ENCODE measurements around the gene SACS. TPM values are rescaled to one million over a fixed set of nuclear protein-coding genes. Genes with fewer than 3 reads are reported as not detected.
A peak's percentile ranks its signal among the peaks of the same experiment; 100 is the strongest.

SACS gene
- total RNA-seq, 1 experiment from 2014 or later, result 33.4 TPM

DNA sequence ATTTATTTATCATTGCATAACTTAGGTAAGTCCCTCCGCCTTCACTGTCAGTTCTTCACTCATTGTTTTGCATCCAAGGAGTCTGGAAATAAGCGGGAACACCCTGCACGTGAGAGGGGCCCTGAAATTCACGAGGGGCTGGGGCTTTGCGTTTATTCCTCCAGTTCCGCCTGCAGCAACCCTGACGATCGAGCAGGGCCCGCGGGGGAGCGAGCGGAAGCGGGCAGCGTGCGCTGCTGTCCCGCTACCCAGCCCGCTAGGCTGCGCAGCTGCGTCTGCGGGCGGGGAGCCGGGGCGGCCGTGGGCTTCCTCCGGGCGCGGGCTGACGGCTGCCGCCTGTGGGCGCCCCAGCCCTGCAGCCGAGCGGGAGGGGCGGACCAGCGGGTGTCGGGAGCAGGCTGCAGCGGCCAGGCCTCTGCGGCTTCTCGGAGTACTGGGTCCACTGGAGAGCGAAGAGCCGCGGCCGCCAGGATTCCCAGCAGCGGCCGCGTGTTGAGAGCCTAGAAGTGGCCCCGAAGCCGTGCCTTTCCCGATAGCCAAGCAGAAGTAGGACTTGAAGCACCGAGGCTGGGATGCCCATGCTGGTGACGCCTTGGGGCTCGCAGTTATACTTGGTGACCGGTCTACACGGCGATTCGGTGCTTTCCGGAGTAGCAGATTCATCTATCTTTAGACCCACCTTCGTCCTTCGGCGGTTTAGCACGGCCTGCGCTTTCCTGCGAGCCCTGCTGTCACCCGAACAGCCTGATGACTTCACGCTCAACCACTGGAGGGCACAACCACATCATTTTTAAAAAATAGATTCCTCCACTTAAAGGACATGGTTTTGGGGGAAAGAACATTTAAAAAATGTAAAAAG, 32.9 kb upstream of the SACS start (continued):
- TF ChIP-seq SP1 (IDR thresholded peaks at IDR 0.05; ENCODE audit: low read depth), result no peak
- TF ChIP-seq TCF7L2 (IDR thresholded peaks at IDR 0.05; ENCODE audit: borderline replicate concordance, extremely low read depth, insufficient read depth, insufficient read length), result no peak
- peak; percentile 61 for TF ChIP-seq RAD21 (IDR thresholded peaks at IDR 0.05; ENCODE audit: low read depth)
- TF ChIP-seq EZH2phosphoT487 (IDR thresholded peaks at IDR 0.05; ENCODE audit: borderline replicate concordance), result no peak

DNA sequence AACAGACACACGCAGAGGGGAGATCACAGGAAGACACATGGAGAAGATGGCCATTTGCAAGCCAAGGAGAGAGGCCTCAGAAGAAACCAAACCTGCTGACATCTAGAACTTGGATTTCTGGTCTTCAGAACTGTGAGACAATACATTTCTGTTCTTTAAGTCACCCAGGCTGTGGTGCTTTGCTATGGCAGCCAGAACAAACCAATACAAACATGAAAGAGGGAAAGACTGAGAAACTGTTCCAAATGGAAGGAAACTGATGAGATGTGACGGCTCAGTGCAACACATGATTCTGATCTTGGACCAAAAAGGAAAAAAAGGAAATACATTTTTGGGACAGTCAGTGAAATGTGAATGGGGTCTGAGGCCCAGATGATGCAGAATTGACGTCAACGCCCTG, 30.2 kb upstream of the SACS start:
- Histone ChIP-seq H4K20me1 (ENCODE audit: insufficient read depth) (no peaks in the 10 kb centered on the region), H3K79me2 (ENCODE audit: insufficient read depth, low read length) (no peaks in the 10 kb centered on the region), H3K4me3 (replicated peaks in 1 of 2; ENCODE audit: low read depth in 1 of 2, low read length in 2 of 2) (no peak overlapping the region), H3K4me2 (ENCODE audit: low read length) (no peak overlapping the region), H3K36me3 (ENCODE audit: control insufficient read depth in 1 of 2, insufficient read depth in 2 of 2, low read length in 2 of 2) (no peaks in the 10 kb centered on the region), H3K9me3 (ENCODE audit: control insufficient read depth in 1 of 2, insufficient read depth in 1 of 2, low read depth in 1 of 2, low read length in 2 of 2) (no peaks in the 10 kb centered on the region), H3K4me1 (ENCODE audit: control insufficient read depth in 1 of 2, insufficient read depth in 2 of 2, low read length in 2 of 2) (peaks cover 7 to 11% of the 10 kb centered on the region in 2 experiments; a peak in 2 of 4 replicates), H3K27ac (ENCODE audit: low read depth, low read length) (no peak overlapping the region), H3K9ac (ENCODE audit: low read length) (no peak overlapping the region), H3K27me3 (ENCODE audit: insufficient read depth, low read length) (no peaks in the 10 kb centered on the region), H3K9me2 (ENCODE audit: insufficient read depth) (no peaks in the 10 kb centered on the region), H2AFZ (ENCODE audit: low read depth, low read length, poor library complexity, severe bottlenecking) (no peak overlapping the region)
- intact Hi-C loops (cut with micrococcal nuclease), result loop anchor here (10.0 kb wide), 1 partner anchor 761 kb away; no protein-coding TSS in a partner anchor
- ChIA-PET CTCF (no interaction called here), POLR2A (no interaction called here), RAD21 (ENCODE audit: low non-redundant PET in 1 of 2, low total read pairs in 2 of 2, uncharacterized antibody in 2 of 2, unreplicated experiment in 2 of 2) (no interaction called here)
- ATAC-seq (no peak), DNase-seq (ENCODE audit: low read depth, low spot score) (no peak)
- BruUV-seq (replicated peaks), result no TSS peak
- TF ChIP-seq EGR1 (IDR thresholded peaks at IDR 0.05; ENCODE audit: low read depth) (no peak), ZNF274 (IDR thresholded peaks at IDR 0.05; ENCODE audit: low read depth, low read length) (no peak), RAD21 (IDR thresholded peaks at IDR 0.05; ENCODE audit: low read depth) (no peak), REST (IDR thresholded peaks at IDR 0.05; ENCODE audit: low read depth) (no peak), FOSL1 (IDR thresholded peaks at IDR 0.05; ENCODE audit: low read depth) (no peak), ELF1 (IDR thresholded peaks at IDR 0.05; ENCODE audit: borderline replicate concordance, low read depth) (no peak), JUND (IDR thresholded peaks at IDR 0.05) (no peak), SP1 (IDR thresholded peaks at IDR 0.05; ENCODE audit: low read depth) (no peak), POLR2AphosphoS5 (IDR thresholded peaks at IDR 0.05; ENCODE audit: low read depth, low read length) (no peak), ZBTB33 (IDR thresholded peaks at IDR 0.05; ENCODE audit: extremely low read depth, insufficient replicate concordance, low read length) (no peak), EZH2 (IDR thresholded peaks at IDR 0.05) (no peak), TCF7L2 (IDR thresholded peaks at IDR 0.05; ENCODE audit: borderline replicate concordance, extremely low read depth, insufficient read depth, insufficient read length) (no peak), EZH2phosphoT487 (IDR thresholded peaks at IDR 0.05; ENCODE audit: borderline replicate concordance) (no peak), CBX3 (IDR thresholded peaks at IDR 0.05; ENCODE audit: low read depth) (no peak), SRF (IDR thresholded peaks at IDR 0.05; ENCODE audit: low read depth) (no peak)
- TF ChIP-seq, protein P1, sequence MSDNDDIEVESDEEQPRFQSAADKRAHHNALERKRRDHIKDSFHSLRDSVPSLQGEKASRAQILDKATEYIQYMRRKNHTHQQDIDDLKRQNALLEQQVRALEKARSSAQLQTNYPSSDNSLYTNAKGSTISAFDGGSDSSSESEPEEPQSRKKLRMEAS (IDR thresholded peaks at IDR 0.05), result no peak
